ENCODE measurements around the gene TNFRSF1B.
"Not testable (repeated sequence)": the region's sequence is repeated elsewhere in the genome, so short reads cannot be mapped to it uniquely, and the experiment has no call there.

The TNFRSF1B gene

GRCh38 chr1:12224092-12224491 lies 57.3 kb downstream of the TNFRSF1B start:
- DNase-seq, result not testable (repeated sequence)

- no peak for DNase-seq
Measured at GRCh38 chr1:12228979-12229378, 62.2 kb downstream of the TNFRSF1B start.

GRCh38 chr1:12229386-12229834 lies 62.6 kb downstream of the TNFRSF1B start:
- DNase-seq, result no peak

- peak; percentile 52 for DNase-seq
Measured at GRCh38 chr1:12229835-12230548, 63.2 kb downstream of the TNFRSF1B start, which contains the start of gene VPS13D. TSS of gene VPS13D (plus strand) at chr1:12230030. CDS start at chr1:12234267, 4,237 bp downstream.

GRCh38 chr1:12230549-12231275 lies 63.9 kb downstream of the TNFRSF1B start:
- no peak for DNase-seq

GRCh38 chr1:12231276-12231595 lies 64.4 kb downstream of the TNFRSF1B start:
- DNase-seq, result no peak

- DNase-seq, result no peak
Measured at GRCh38 chr1:12232221-12232620, 65.4 kb downstream of the TNFRSF1B start.

GRCh38 chr1:12244078-12244477 lies 77.3 kb downstream of the TNFRSF1B start:
- no peak for DNase-seq

- DNase-seq, result no peak
Measured at GRCh38 chr1:12244585-12244984, 77.8 kb downstream of the TNFRSF1B start.

- no peak for DNase-seq
Measured at GRCh38 chr1:12245116-12245515, 78.3 kb downstream of the TNFRSF1B start.

GRCh38 chr1:12245733-12246132 lies 78.9 kb downstream of the TNFRSF1B start:
- no peak for DNase-seq

- no peak for DNase-seq
Measured at GRCh38 chr1:12246584-12246983, 79.8 kb downstream of the TNFRSF1B start.

GRCh38 chr1:12249181-12249580 lies 82.4 kb downstream of the TNFRSF1B start:
- DNase-seq, result no peak

GRCh38 chr1:12249748-12250147 lies 83.0 kb downstream of the TNFRSF1B start:
- no peak for DNase-seq

- peak; percentile 83 for DNase-seq
Measured at GRCh38 chr1:12251442-12251841, 84.7 kb downstream of the TNFRSF1B start.

- no peak for DNase-seq
Measured at GRCh38 chr1:12255913-12256312, 89.1 kb downstream of the TNFRSF1B start.

- DNase-seq, result no peak
Measured at GRCh38 chr1:12258272-12258671, 91.5 kb downstream of the TNFRSF1B start.
